ENCODE results near the gene CEP120. TPM values are rescaled to one million over a fixed set of nuclear protein-coding genes. Genes with fewer than 3 reads are reported as not detected.
"Not testable (repeated sequence)": the region's sequence is repeated elsewhere in the genome, so short reads cannot be mapped to it uniquely, and the experiment has no call there.

The CEP120 gene
- total RNA-seq, 2 experiments from 2014 or later: 35.2 to 36.6 TPM

GRCh38 chr5:123434796-123435195 is 11.6 kb upstream of the CEP120 start:
- Mint-ChIP-seq H3K9me3 (no peaks in the 10 kb centered on the region), H3K4me1 (peaks cover 16% of the 10 kb centered on the region), H3K27ac (no peak overlapping the region), H3K4me3 (no peak overlapping the region), H3K27me3 (peaks cover 2% of the 10 kb centered on the region), H3K36me3 (ENCODE audit: low read depth) (no peaks in the 10 kb centered on the region)
- no peak for DNase-seq
- ChIA-PET CTCF (interaction anchor here (1.3 kb wide), 1 partner anchor 13 kb away, joined by 3 read pairs; no protein-coding TSS in a partner anchor), POLR2A (interaction anchor here (2.5 kb wide), 1 partner anchor 12 kb away, joined by 14 read pairs; the partner anchor contains the start of gene CEP120)

- no peak overlapping the region for H3K4me3 Mint-ChIP-seq
- no peaks in the 10 kb centered on the region for H3K36me3 Mint-ChIP-seq (ENCODE audit: low read depth)
- no peaks in the 10 kb centered on the region for H3K9me3 Mint-ChIP-seq
- peaks cover 2% of the 10 kb centered on the region for H3K27me3 Mint-ChIP-seq
- no peak for DNase-seq
- no peak overlapping the region for H3K27ac Mint-ChIP-seq
- ChIA-PET CTCF (interaction anchor here (1.3 to 1.8 kb wide), 2 partner anchors 10 to 11 kb away, joined by 3 to 7 read pairs; partner anchors contain the start of gene CEP120), POLR2A (interaction anchor here (2.5 kb wide), 1 partner anchor 11 kb away, joined by 14 read pairs; the partner anchor contains the start of gene CEP120)
- peaks cover 5% of the 10 kb centered on the region for H3K4me1 Mint-ChIP-seq
These were observed 10.4 kb upstream of the CEP120 start for GRCh38 chr5:123433596-123433995.

DNA sequence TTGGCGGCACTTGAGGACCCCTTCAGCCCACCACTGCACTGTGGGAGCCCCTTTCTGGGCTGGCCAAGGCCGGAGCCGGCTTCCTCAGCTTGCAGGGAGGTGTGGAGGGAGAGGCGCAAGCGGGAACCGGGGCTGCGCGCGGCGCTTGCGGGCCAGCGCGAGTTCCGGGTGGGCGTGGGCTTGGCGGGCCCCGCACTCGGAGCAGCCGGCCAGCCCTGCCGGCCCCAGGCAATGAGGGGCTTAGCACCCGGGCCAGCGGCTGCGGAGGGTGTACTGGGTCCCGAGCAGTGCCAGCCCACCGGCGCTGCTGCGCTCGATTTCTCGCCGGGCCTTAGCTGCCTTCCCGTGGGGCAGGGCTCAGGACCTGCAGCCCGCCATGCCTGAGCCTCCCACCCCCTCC is 7.2 kb upstream of the CEP120 start:
- H3K4me1 Mint-ChIP-seq; H3K9me3 Mint-ChIP-seq; H3K36me3 Mint-ChIP-seq (ENCODE audit: low read depth); H3K4me3 Mint-ChIP-seq; H3K27me3 Mint-ChIP-seq; CTCF ChIA-PET; POLR2A ChIA-PET; H3K27ac Mint-ChIP-seq; DNase-seq: not testable (repeated sequence)

- Mint-ChIP-seq H3K9me3 (no peaks in the 10 kb centered on the region), H3K4me3 (no peak overlapping the region), H3K4me1 (peaks cover 2% of the 10 kb centered on the region), H3K36me3 (ENCODE audit: low read depth) (no peaks in the 10 kb centered on the region), H3K27me3 (peaks cover 2% of the 10 kb centered on the region), H3K27ac (no peak overlapping the region)
- ChIA-PET CTCF (no interaction called here), POLR2A (no interaction called here)
- DNase-seq: no peak
These were observed 6.8 kb upstream of the CEP120 start for GRCh38 chr5:123429993-123430392.

- CTCF ChIA-PET: no interaction called here
- POLR2A ChIA-PET: no interaction called here
- Mint-ChIP-seq H3K27ac (no peak overlapping the region), H3K4me3 (no peak overlapping the region), H3K36me3 (ENCODE audit: low read depth) (no peaks in the 10 kb centered on the region), H3K27me3 (peaks cover 2% of the 10 kb centered on the region), H3K4me1 (peaks cover 4% of the 10 kb centered on the region), H3K9me3 (no peaks in the 10 kb centered on the region)
- DNase-seq: no peak
These were observed 6.2 kb upstream of the CEP120 start for GRCh38 chr5:123429221-123429954.

DNA sequence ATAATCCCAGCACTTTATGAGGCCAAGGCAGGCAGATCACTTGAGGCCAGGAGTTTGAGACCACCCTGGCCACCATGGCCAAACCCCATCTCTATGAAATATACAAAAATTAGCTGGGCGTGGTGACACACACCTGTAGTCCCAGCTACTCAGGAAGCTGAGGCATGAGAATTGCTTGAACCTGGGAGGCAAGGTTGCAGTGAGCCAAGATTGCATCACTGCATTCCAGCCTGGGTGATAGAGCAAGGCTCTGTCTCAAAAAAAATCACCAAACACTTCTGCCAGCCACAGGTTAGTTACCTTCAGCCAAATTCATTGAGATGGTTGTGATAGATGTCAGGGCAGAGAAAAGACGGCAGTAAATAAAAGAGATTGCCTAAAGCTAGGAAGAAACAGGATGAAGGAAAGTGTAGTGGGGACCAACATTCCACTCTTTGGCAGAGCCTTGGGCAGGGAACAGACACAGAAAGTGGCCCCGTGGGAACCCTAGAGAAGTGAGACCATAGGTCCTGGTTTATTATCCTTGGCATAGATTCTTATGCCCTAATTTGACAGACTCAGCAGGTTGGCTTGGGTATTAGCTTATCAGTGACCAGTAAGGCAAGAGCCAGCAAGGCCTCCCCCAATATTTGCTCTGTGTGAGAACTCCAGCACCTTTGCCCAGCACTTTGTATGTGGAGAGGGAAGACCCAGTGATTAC is 5.5 kb upstream of the CEP120 start:
- CTCF ChIA-PET: no interaction called here
- POLR2A ChIA-PET: no interaction called here
- H3K4me3 Mint-ChIP-seq: no peak overlapping the region
- peaks cover 2% of the 10 kb centered on the region for H3K27me3 Mint-ChIP-seq
- no peaks in the 10 kb centered on the region for H3K36me3 Mint-ChIP-seq (ENCODE audit: low read depth)
- no peak overlapping the region for H3K27ac Mint-ChIP-seq
- no peak for DNase-seq
- H3K4me1 Mint-ChIP-seq: peaks cover 11% of the 10 kb centered on the region
- H3K9me3 Mint-ChIP-seq: no peaks in the 10 kb centered on the region

DNA sequence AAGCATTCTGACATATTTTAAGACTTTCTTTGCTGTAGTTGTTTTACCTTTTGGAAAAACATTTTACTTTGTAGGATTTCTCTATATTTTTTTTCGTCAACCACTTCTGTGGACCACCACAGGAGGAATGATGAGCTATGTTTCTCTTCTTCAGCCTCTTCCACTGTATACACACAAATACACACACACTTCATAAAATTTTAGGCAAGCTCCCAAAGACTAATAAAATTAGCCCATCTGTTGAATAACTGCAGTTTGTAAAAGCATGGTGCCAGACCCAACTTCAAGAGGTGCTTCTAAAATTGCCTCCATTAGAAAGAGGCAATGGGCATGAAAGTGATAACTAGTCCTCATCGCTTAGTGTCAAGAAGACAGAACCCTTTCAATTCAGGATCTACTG is 4.1 kb upstream of the CEP120 start:
- POLR2A ChIA-PET: interaction anchor here (1.1 kb wide), 1 partner anchor 84 kb away, joined by 4 read pairs; the partner anchor contains the start of gene CSNK1G3
- no peaks in the 10 kb centered on the region for H3K9me3 Mint-ChIP-seq
- H3K4me3 Mint-ChIP-seq: no peak overlapping the region
- CTCF ChIA-PET: no interaction called here
- H3K27me3 Mint-ChIP-seq: peaks cover 2% of the 10 kb centered on the region
- H3K27ac Mint-ChIP-seq: no peak overlapping the region
- no peak for DNase-seq
- no peaks in the 10 kb centered on the region for H3K36me3 Mint-ChIP-seq (ENCODE audit: low read depth)
- H3K4me1 Mint-ChIP-seq: peaks cover 11% of the 10 kb centered on the region

DNA sequence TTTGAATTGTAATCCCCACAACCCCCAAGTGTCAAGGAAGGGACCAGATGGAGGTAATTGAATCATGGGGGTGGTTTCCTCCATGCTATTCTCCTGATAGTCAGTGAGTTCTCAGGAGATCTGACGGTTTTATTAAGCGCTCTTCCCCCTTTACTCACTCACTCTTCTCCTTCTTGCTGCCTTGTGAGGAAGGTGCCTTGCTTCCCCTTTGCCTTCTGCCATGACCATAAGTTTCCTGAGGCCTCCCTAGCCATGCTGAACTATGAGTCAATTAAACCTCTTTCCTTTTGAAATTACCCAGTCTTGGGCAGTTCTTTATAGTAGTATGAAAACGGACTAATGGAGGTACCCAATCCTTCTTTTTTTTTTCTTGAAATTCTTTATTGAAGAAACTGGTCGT is 2.2 kb upstream of the CEP120 start:
- no peaks in the 10 kb centered on the region for H3K27me3 Mint-ChIP-seq
- H3K9me3 Mint-ChIP-seq: no peaks in the 10 kb centered on the region
- no peak overlapping the region for H3K4me3 Mint-ChIP-seq
- CTCF ChIA-PET: interaction anchor here (1.4 kb wide), 1 partner anchor 16 kb away, joined by 3 read pairs; no protein-coding TSS in a partner anchor
- no peaks in the 10 kb centered on the region for H3K36me3 Mint-ChIP-seq (ENCODE audit: low read depth)
- peaks cover 12% of the 10 kb centered on the region for H3K4me1 Mint-ChIP-seq
- no peak for DNase-seq
- no peak overlapping the region for H3K27ac Mint-ChIP-seq
- POLR2A ChIA-PET: interaction anchor here (1.4 kb wide), 1 partner anchor 13 kb away, joined by 4 read pairs; no protein-coding TSS in a partner anchor

DNA sequence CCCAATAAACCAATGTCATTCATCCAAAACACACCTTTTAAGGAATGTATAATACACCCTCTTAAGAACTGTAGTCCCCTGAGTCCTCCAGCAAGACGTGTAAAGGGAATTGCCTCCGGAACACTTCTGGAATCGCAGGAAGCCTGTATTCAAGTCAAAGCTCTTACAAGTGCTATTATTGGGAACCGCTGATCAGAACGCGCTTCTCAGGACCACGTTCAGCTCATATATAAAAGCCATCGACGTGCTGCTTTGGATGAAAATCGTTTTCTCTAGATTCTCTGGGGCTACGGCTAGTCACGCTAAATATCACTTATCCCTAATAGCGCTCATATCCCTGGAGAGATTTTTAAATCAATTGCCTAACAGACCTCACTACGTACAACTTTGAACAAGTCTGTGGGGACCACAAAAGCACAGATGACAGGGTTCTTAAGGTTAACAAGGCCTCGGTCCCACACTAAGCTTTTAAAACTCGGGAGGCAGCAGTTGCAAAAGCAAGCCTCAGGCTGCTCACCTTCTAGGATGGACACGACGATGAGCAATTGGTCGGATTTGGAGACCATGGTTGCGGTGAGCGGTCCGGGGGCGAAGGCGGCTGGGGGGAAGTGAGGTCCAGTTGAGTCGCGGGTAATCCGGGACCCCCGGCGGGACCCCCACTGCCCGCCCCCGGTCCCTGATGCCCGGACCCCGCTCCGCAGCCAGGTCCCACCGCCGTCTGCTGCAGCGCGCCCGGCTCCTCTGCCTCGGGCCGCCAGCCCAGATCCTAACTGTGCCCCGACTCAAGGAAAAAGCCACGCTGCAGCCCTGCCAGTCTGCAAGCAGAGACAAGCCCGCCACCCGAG is 548 bp downstream of the CEP120 start:
- H3K4me3 Mint-ChIP-seq: no peak overlapping the region
- POLR2A ChIA-PET: interaction anchor here (0.7 to 4.1 kb wide), 34 partner anchors 9 to 648 kb away, joined by 3 to 102 read pairs (median 7); partner anchors contain the start of genes CSNK1G3, SNX2 and SNX24
- peaks cover 15% of the 10 kb centered on the region for H3K36me3 Mint-ChIP-seq (ENCODE audit: low read depth)
- peaks cover 24% of the 10 kb centered on the region for H3K4me1 Mint-ChIP-seq
- CTCF ChIA-PET: interaction anchor here (0.8 to 2.6 kb wide), 30 partner anchors 10 to 1461 kb away, joined by 3 to 26 read pairs (median 6); partner anchors contain the start of genes CSNK1G3 and SNX24
- no peak overlapping the region for H3K27ac Mint-ChIP-seq
- no peaks in the 10 kb centered on the region for H3K9me3 Mint-ChIP-seq
- no peaks in the 10 kb centered on the region for H3K27me3 Mint-ChIP-seq
- DNase-seq: peak; percentile 32

DNA sequence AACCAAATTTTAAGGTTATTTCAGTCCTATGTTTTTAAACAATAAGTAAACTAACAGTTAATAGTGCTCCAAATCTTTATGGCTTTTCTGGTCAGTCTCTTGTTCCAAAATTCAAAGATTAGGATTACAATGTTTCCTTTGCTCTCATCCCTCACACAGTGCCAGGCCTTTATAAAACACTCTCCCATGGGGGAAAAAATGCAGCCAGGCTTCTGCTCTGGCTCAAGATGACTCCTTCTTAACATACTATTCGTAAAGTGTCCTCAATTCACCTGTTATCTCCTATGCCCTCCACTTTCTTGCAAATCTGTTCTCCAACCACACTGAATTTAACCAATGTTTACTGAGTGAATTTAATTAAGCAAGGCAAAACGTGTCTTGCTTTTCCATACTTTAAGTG is 1.4 kb downstream of the CEP120 start:
- Mint-ChIP-seq H3K4me3 (no peak overlapping the region), H3K27ac (no peak overlapping the region), H3K36me3 (ENCODE audit: low read depth) (peaks cover 20% of the 10 kb centered on the region), H3K4me1 (peaks cover 26% of the 10 kb centered on the region), H3K9me3 (no peaks in the 10 kb centered on the region), H3K27me3 (no peaks in the 10 kb centered on the region)
- POLR2A ChIA-PET: interaction anchor here (1.0 to 4.1 kb wide), 13 partner anchors 12 to 577 kb away, joined by 4 to 102 read pairs (median 18); partner anchors contain the start of genes CSNK1G3 and SNX24
- CTCF ChIA-PET: interaction anchor here (0.8 to 2.6 kb wide), 4 partner anchors 12 to 100 kb away, joined by 3 to 26 read pairs (median 8); no protein-coding TSS in a partner anchor
- no peak for DNase-seq

GRCh38 chr5:123414974-123415373 is 8.2 kb downstream of the CEP120 start:
- ChIA-PET POLR2A (no interaction called here), CTCF (no interaction called here)
- Mint-ChIP-seq H3K4me1 (peaks cover 9% of the 10 kb centered on the region), H3K36me3 (ENCODE audit: low read depth) (peaks cover 65% of the 10 kb centered on the region), H3K27me3 (no peaks in the 10 kb centered on the region), H3K4me3 (no peak overlapping the region), H3K9me3 (no peaks in the 10 kb centered on the region), H3K27ac (no peak overlapping the region)
- no peak for DNase-seq

DNA sequence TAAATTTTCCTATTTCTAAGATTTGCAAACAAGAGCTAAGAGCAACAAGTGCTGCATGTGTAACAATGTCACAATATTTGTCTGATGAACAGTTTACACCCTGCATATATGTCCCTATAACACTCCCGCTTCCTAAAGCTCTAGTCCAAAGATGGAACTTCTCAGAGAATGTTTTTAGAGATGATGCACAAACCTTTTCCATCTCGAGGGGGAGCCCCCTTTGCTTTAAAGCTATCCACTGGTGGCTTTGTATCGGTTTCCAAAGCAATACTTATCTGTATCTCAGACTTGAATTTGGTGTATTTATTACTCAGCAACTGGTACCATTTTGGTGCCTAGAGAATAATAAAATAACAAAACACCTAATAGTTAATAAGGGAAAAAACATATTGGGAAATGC is 11.0 kb downstream of the CEP120 start:
- Mint-ChIP-seq H3K36me3 (ENCODE audit: low read depth) (peaks cover 71% of the 10 kb centered on the region), H3K27me3 (no peaks in the 10 kb centered on the region), H3K9me3 (no peaks in the 10 kb centered on the region), H3K27ac (no peak overlapping the region), H3K4me3 (no peak overlapping the region), H3K4me1 (peaks cover 2% of the 10 kb centered on the region)
- ChIA-PET CTCF (interaction anchor here (2.4 kb wide), 1 partner anchor 11 kb away, joined by 12 read pairs; the partner anchor contains the start of gene CEP120), POLR2A (no interaction called here)
- DNase-seq: no peak
